GM20431 (cell line): Measurements from ENCODE around the gene CRAMP1.
"Not testable (repeated sequence)": the region's sequence is repeated elsewhere in the genome, so short reads cannot be mapped to it uniquely, and the experiment has no call there.

Source experiments
- in situ Hi-C: fragments of 300-500 bp; cut with MseI, MboI; formaldehyde crosslinking; loops from one replicate; pipeline ENCODE4 v1.15.0; 2020; ENCODE audit warnings: low sequenced_read_pairs; ENCODE audit not compliant: unreplicated experiment

Gene CRAMP1

DNA sequence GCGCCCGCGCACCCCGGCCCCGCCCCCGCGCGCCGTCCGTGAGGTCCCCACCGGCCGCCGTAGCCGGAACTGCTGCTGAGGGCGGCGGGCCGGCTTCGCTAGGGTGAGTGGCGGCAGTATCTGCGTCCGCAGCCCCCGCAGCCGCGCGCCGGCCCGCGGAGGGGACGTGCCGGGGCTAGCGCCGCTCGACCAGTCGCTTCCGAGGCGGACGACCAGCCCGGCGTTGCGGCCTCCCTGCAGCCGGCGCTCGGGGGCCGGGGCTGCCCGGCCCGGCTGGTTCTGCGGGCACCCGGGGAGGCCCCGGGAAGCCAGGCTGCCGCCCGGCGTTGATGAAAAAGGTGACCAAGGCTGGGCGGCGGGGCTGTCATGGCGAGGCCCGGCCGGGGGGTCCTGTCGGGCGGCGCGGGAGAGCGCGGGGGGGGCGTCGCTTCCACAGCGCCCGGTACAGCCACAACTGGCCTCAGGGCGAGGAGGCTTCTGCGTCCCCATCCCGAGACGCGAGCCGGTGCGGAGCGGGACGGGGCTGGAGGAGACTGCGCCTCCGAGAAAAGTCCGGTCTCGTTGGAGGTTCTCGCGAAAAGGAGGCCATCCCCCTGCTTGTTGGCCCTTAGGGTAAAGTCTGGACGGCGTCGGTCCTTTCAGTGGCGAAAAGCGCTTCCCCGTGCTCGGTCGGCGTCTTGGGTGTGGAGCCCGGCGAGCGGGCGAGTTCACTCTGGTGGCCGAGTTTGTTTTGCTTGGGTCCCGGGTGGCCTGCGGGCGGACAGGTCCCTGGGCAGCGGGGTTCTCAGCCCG is at the start of gene CRAMP1:
CRAMP1 (plus strand) TSS at position 41 of the 792 bp plus-strand sequence. CDS start 2,280 bp downstream, outside the sequence.
- in situ Hi-C loops = no loop called here

- in situ Hi-C loops = no loop called here
Observed at GRCh38 chr16:1563786-1564185, 48.4 kb upstream of the CRAMP1 start.

DNA sequence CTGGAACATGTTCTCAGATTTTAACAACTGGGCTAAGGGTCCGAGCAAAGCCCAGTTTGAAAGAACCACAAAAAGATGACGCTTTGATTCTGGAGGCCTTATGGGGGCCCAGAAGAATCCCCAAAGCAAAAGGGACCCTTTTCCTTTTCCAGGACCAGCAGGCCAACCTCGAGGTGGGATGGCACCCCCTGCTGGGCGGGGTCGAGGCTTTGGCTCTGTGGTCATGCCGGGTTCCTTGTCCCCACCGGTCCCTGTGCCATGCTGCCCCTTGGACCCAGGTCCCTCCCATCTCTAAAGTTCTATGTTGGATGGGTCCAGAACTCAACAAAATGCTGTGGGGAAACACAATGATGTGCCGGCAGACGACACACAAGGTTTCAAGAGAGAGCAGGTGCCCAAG is 47.8 kb upstream of the CRAMP1 start:
- in situ Hi-C loops = no loop called here

DNA sequence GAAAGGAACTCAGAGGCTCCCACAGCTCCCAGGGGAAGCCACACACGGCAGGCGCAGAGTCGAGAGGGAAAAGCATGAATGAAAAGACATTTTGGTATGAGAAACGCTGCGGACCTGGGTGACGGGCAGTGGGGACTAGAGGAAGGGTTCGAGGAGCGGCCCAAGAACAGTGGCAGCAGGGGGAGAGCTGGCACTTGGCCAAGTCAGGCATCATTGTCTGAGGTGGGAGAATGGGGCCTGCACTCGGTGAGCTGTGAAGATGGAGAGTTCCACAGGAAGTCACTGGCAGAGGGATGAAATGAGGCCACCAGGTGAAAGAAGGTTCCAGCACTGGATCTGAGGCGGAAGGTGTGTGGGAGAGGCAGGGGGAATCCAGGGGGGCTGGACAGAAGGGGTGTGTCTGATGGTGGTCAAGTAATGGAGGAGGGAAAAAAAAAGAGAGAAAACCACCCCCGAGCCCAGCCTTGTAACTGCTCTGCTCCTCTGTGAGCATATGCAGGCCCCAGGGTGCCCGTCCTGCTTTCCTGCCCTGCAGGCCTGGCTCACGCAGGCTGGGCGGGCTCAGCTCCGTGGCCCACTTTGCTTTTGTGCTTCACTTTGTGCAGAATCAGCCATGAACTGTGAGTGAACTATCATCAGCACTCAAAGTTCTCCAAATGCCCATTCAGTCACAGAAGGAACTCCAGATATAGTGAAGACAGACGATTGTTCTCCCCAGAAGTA is 46.9 kb upstream of the CRAMP1 start:
- in situ Hi-C loops = no loop called here

GRCh38 chr16:1567988-1568387 is 44.2 kb upstream of the CRAMP1 start:
- in situ Hi-C loops = no loop called here

DNA sequence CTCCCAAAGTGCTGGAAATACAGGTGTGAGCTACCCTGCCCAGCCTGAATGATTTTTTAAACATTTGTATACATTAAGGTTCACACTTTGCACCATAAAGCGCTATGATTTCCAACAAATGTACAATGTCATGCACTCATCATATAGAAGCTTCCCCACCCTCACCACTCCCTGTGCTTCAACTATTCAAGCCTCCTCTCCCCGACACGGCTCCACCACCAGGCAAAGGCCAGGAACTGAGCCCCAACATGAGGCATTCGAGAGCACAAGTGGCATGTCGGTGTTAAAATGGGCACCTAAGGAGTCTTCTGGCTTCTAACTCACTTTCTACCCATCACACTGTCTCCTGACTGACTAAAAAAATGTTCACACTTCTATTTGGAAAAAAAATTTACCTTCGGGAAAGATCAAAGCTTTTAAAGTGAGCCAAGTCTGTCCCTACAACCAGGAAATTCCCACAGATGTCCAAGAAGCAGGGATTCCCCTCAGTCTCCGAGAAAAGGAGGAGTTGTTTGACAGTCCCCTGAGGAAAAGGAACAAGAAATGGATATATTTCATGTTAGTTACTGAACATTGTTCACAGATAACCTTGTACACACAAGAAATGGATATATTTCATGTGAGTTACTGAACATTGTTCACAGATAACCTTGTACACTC is 41.0 kb upstream of the CRAMP1 start:
- in situ Hi-C loops = no loop called here

GRCh38 chr16:1572673-1573072 is 39.5 kb upstream of the CRAMP1 start:
- in situ Hi-C loops = no loop called here

DNA sequence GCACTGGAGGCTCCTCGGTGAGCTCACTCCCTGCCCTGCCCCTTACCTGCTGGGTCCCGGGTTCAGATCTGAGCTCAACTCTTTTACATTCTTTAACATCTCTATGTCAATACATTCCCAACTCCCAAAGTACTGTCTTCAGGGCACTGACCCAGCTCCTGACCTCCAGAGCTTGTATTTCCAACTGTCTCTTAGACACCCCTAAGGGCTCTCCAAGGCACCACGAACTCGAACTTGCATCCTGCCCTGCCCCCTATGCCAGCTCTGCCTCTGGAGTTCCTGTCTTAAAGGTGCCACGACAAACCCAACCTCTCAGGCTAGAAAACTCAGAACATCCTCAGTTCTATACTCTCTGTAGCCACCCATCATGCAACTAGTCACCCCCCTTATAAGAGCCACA is 38.9 kb upstream of the CRAMP1 start:
- in situ Hi-C loops = no loop called here

GRCh38 chr16:1575578-1575977 is 36.6 kb upstream of the CRAMP1 start:
- in situ Hi-C loops = no loop called here

DNA sequence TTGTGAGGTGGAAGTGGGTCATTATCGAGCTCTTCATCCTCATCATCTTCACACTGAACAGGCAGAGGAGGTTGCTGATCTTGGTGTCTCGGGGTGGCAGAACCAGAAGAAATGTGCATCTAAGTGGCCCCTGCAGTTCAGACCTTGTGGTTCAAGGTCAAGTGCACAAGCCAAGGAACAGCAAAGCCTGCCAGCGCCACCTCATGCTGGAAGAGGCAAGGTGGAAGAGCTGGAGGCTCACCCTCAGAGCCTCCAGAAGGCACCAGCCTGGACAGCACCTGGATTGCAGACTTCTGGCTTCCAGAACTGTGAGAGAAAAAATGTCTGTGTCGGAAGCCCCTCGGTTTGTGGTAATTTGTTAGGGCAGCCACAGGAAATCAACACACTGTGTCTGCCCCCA is 32.9 kb upstream of the CRAMP1 start:
- in situ Hi-C loops = no loop called here

DNA sequence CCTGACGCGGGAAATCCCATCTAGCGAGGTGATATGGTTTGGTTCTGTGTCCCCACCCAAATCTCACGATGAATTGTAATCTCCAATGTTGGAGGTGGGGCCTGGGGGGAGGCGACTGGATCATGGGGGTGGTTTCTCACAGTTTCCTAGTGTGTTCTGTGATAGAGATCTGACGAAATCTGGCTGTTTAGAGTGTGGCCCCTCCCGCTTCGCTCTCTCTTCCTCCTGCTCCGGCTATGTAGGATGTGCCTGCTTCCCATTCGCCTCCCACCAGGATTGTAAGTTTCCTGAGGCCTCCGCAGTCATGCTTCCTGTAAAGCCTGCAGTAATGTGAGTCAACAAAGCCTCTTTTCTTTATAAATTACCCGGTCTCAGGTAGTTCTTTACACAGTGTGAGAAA is 31.9 kb upstream of the CRAMP1 start:
- in situ Hi-C loops = no loop called here

GRCh38 chr16:1580956-1581355 is 31.2 kb upstream of the CRAMP1 start:
- in situ Hi-C loops = no loop called here

- in situ Hi-C loops = no loop called here
Observed at GRCh38 chr16:1581804-1582203, 30.4 kb upstream of the CRAMP1 start.

DNA sequence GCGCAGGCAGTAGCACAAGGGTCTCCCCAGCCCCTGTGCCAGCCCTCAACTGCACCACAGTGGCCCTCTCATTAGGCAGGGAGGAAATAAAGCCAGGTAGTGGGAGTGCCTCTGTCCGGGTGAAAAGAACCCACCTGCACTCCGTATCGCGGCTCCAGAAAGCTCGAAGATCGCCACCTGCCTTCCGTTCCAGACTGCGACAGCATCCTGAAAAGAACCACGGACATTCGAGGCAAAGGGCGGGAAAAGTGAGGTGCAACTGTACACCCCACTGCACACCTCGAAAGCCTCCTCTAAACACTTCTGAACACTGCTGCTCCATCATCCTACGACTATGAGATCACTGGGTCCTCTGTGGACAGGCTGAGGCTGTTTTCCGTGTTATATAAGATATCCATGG is 29.0 kb upstream of the CRAMP1 start:
- in situ Hi-C loops = no loop called here

GRCh38 chr16:1584926-1585484 is 27.2 kb upstream of the CRAMP1 start:
- in situ Hi-C loops = no loop called here

DNA sequence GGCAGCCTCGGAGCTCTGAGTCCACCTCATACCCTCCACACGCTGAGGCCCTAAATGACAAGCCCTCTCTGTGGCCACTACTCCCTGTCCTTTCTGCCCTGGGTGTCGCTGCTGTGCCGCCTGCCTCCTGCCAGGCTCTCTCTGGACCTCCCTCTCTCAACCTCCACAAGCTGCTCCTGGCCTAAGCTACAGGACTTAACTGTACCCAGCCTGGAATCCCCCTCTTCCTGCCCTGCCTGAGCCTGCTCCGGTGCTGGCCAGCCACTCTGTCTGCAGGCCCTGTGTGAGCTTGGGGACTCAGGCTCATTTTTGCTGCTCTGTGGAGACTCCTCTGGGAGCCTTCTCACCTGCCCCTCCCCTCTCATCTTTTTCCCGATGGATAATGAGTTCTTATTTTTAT is 21.8 kb upstream of the CRAMP1 start:
- in situ Hi-C loops = no loop called here

- in situ Hi-C loops = no loop called here
Observed at GRCh38 chr16:1590930-1591705, 21.0 kb upstream of the CRAMP1 start.

- in situ Hi-C loops = no loop called here
Observed at GRCh38 chr16:1592446-1592845, 19.7 kb upstream of the CRAMP1 start.

DNA sequence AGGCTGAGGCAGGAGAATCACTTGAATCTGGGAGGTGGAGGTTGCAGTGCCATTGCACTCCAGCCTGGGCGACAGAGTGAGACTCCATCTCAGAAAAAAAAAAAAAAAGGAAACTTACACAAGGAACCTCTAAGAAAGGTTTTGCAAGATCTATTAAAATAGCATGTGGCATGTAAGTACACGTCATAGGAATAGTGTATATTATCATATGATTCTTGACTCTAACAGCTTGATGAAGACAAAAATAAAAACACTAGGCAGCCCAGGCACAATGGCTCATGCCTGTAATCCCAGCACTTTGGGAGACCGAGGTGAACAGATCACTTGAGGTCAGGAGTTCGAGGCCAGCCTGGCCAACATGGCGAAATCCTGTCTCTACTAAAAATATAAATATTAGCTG is 16.6 kb upstream of the CRAMP1 start:
- in situ Hi-C loops = not testable (repeated sequence)

GRCh38 chr16:1596516-1596915 is 15.6 kb upstream of the CRAMP1 start:
- in situ Hi-C loops = no loop called here
